H9 (cell line): ENCODE results near the gene ANKRD27. TPM values are rescaled to one million over a fixed set of nuclear protein-coding genes. Genes with fewer than 3 reads are reported as not detected.

Experiments
- DNase-seq: peaks from one replicate; pipeline ENCODE4 v3.0.0-alpha.2; 2017
- H2AFZ ChIP-seq: one replicate; pipeline ENCODE4 v1.6.1; 2013; ENCODE audit warnings: mild to moderate bottlenecking, low read length, control low read depth, moderate library complexity
- H2AK5ac ChIP-seq: 2 replicates; pipeline ENCODE4 v1.6.1; 2013; ENCODE audit warnings: low read length, control low read depth, mixed read lengths; ENCODE audit not compliant: insufficient read length
- H2BK120ac ChIP-seq: one replicate; pipeline ENCODE4 v1.6.1; 2013; ENCODE audit warnings: low read depth, mild to moderate bottlenecking, low read length, control low read depth, inconsistent platforms; ENCODE audit not compliant: poor library complexity, severe bottlenecking
- H2BK12ac ChIP-seq: 2 replicates; pipeline ENCODE4 v1.6.1; 2013; ENCODE audit warnings: low read length, control low read depth, mixed read lengths, low read depth; ENCODE audit not compliant: insufficient read length
- H2BK15ac ChIP-seq: 2 replicates; pipeline ENCODE4 v1.6.1; 2013; ENCODE audit warnings: low read depth, low read length, control low read depth
- H2BK20ac ChIP-seq: one replicate; pipeline ENCODE4 v1.6.1; 2013; ENCODE audit warnings: low read depth, mild to moderate bottlenecking, low read length, control low read depth, inconsistent platforms; ENCODE audit not compliant: poor library complexity, severe bottlenecking
- H2BK5ac ChIP-seq: 2 replicates; pipeline ENCODE4 v1.6.1; 2013; ENCODE audit warnings: low read length, control low read depth, mixed read lengths; ENCODE audit not compliant: insufficient read length
- H3K14ac ChIP-seq: 2 replicates; pipeline ENCODE4 v1.6.1; 2013; ENCODE audit warnings: low read length, control low read depth; ENCODE audit not compliant: insufficient read depth
- H3K18ac ChIP-seq: 2 replicates; pipeline ENCODE4 v1.6.1; 2013; ENCODE audit warnings: low read depth, mild to moderate bottlenecking, mixed read lengths, low read length, control low read depth; ENCODE audit not compliant: insufficient read length
- H3K23ac ChIP-seq: 2 replicates; pipeline ENCODE4 v1.6.1; 2013; ENCODE audit warnings: low read length, control low read depth, mixed read lengths, low read depth; ENCODE audit not compliant: insufficient read length
- H3K23me2 ChIP-seq: 2 replicates; pipeline ENCODE4 v1.6.1; 2013; ENCODE audit warnings: low read depth, mild to moderate bottlenecking, mixed read lengths, low read length, control low read depth; ENCODE audit not compliant: insufficient read length, poor library complexity, severe bottlenecking
- H3K27ac ChIP-seq: 2 replicates; pipeline ENCODE4 v1.5.1; 2013; ENCODE audit warnings: low read length, control low read depth, mixed read lengths, low read depth; ENCODE audit not compliant: insufficient read length
- H3K27me3 ChIP-seq: 2 replicates; pipeline ENCODE4 v1.6.1; 2013; ENCODE audit warnings: low read length, control low read depth, inconsistent platforms; ENCODE audit not compliant: insufficient read depth
- H3K4ac ChIP-seq: 2 replicates; pipeline ENCODE4 v1.6.1; 2013; ENCODE audit warnings: low read depth, mild to moderate bottlenecking, control low read depth, inconsistent platforms, low read length, moderate library complexity
- H3K4me1 ChIP-seq: 2 replicates; pipeline ENCODE4 v1.6.1; 2013; ENCODE audit warnings: low read length, control low read depth, inconsistent platforms; ENCODE audit not compliant: insufficient read depth
- H3K4me2 ChIP-seq: 2 replicates; pipeline ENCODE4 v1.6.1; 2013; ENCODE audit warnings: low read length, control low read depth, mixed read lengths; ENCODE audit not compliant: insufficient read length, insufficient read depth
- H3K56ac ChIP-seq: 2 replicates; pipeline ENCODE4 v1.6.1; 2013; ENCODE audit warnings: low read depth, mild to moderate bottlenecking, mixed read lengths, low read length, control low read depth; ENCODE audit not compliant: insufficient read length
- H3K79me1 ChIP-seq: 2 replicates; pipeline ENCODE4 v1.6.1; 2013; ENCODE audit warnings: low read depth, mild to moderate bottlenecking, moderate library complexity, low read length, control low read depth, inconsistent platforms; ENCODE audit not compliant: insufficient read depth, poor library complexity, severe bottlenecking
- H3K79me2 ChIP-seq: 2 replicates; pipeline ENCODE4 v1.6.1; 2013; ENCODE audit warnings: low read length, control low read depth, inconsistent platforms; ENCODE audit not compliant: insufficient read depth
- H3K9ac ChIP-seq: 2 replicates; pipeline ENCODE4 v1.6.1; 2013; ENCODE audit warnings: low read length, control low read depth, mixed read lengths; ENCODE audit not compliant: insufficient read length; ENCODE audit errors: extremely low read depth
- H3K9me3 ChIP-seq: one replicate; pipeline ENCODE4 v1.6.1; 2013; ENCODE audit warnings: low read depth, low read length, inconsistent platforms; ENCODE audit not compliant: control insufficient read depth
- H3T11ph ChIP-seq: one replicate; pipeline ENCODE4 v1.6.1; 2013; ENCODE audit warnings: mild to moderate bottlenecking, low read length, control low read depth, inconsistent platforms
- H4K20me1 ChIP-seq: one replicate; pipeline ENCODE4 v1.6.1; 2013; ENCODE audit not compliant: control insufficient read depth, insufficient read length, insufficient read depth
- H4K5ac ChIP-seq: 2 replicates; pipeline ENCODE4 v1.6.1; 2013; ENCODE audit warnings: low read depth, mild to moderate bottlenecking, mixed read lengths, low read length, control low read depth; ENCODE audit not compliant: insufficient read length
- H4K8ac ChIP-seq: replicated peaks from 2 replicates; pipeline ENCODE4 v1.6.1; 2013; ENCODE audit warnings: low read length, control low read depth, mixed read lengths, low read depth; ENCODE audit not compliant: insufficient read length
- H4K91ac ChIP-seq: 2 replicates; pipeline ENCODE4 v1.6.1; 2013; ENCODE audit warnings: low read depth, mild to moderate bottlenecking, moderate library complexity, mixed read lengths, low read length, control low read depth; ENCODE audit not compliant: insufficient read length
- H3K27ac Mint-ChIP-seq, 3 experiments: 2 replicates in 2 of 3; 3 replicates in 1 of 3; pipeline ENCODE4 v1.8.0; 2020 to 2021; ENCODE audit warnings: mixed read lengths in 3 of 3, mild to moderate bottlenecking in 1 of 3, moderate library complexity in 1 of 3
- H3K27me3 Mint-ChIP-seq: 2 replicates; pipeline ENCODE4 v1.8.0; 2021; ENCODE audit warnings: low read depth, mild to moderate bottlenecking, moderate library complexity, mixed read lengths
- H3K36me3 Mint-ChIP-seq, 3 experiments: 2 replicates in 2 of 3; 3 replicates in 1 of 3; pipeline ENCODE4 v1.8.0; 2020 to 2021; ENCODE audit warnings: low read depth in 3 of 3, mixed read lengths in 3 of 3; ENCODE audit not compliant: insufficient read depth in 1 of 3
- H3K4me1 Mint-ChIP-seq, 2 experiments: 2 replicates each; pipeline ENCODE4 v1.8.0; 2020; ENCODE audit warnings: mixed read lengths in 2 of 2
- H3K4me3 Mint-ChIP-seq, 2 experiments: 2 replicates in 1 of 2; 3 replicates in 1 of 2; pipeline ENCODE4 v1.8.0; 2020 to 2021; ENCODE audit warnings: mild to moderate bottlenecking in 2 of 2, mixed read lengths in 2 of 2, moderate library complexity in 1 of 2
- H3K9me3 Mint-ChIP-seq, 2 experiments: 2 replicates in 1 of 2; 3 replicates in 1 of 2; pipeline ENCODE4 v1.8.0; 2020; ENCODE audit warnings: mild to moderate bottlenecking in 2 of 2, mixed read lengths in 2 of 2, moderate library complexity in 1 of 2
- CTCF ChIP-seq: fragments of 200-600 bp; sonication (generic); conservative IDR thresholded peaks from 3 replicates; pipeline ENCODE4 v1.8.0; 2021; ENCODE audit warnings: antibody characterized with exemption, mild to moderate bottlenecking
- WGBS: extraction: QIAGEN DNeasy Blood & Tissue Kit; methylation state at CpG from one replicate; pipeline ENCODE4 v1.1.7; 2013; ENCODE audit warnings: missing lambda C conversion rate, low lambda C conversion rate, mixed read lengths; ENCODE audit not compliant: insufficient read length; ENCODE audit errors: extremely low coverage; 5-methylcytosine and 5-hydroxymethylcytosine counted together
- total RNA-seq: library from RNA; stranded (reverse); gene quantifications from 2 replicates; pipeline ENCODE4 v1.2.1, GENCODE V29; 2021

Gene ANKRD27
- total RNA-seq, 1 experiment from 2014 or later = 40.7 TPM

- Histone ChIP-seq H3K9me3 (no peaks in the 10 kb centered on the region), H2BK12ac (no peak overlapping the region), H3K56ac (no peak overlapping the region), H3K4ac (no peak overlapping the region), H3K9ac (no peak overlapping the region), H2BK5ac (no peak overlapping the region), H4K8ac (no peak overlapping the region), H2BK120ac (no peak overlapping the region), H3K4me2 (no peak overlapping the region), H3K27me3 (no peaks in the 10 kb centered on the region), H2AK5ac (no peak overlapping the region), H3K79me1 (no peaks in the 10 kb centered on the region), H3K14ac (no peak overlapping the region; the same call in 1 of the 2 replicates), H3K23me2 (no peaks in the 10 kb centered on the region), H3K27ac (no peak overlapping the region), H2BK15ac (no peak overlapping the region), H2AFZ (no peak overlapping the region), H3K18ac (no peak overlapping the region), H4K20me1 (no peaks in the 10 kb centered on the region), H4K91ac (no peak overlapping the region), H3T11ph (no peak overlapping the region), H3K79me2 (no peaks in the 10 kb centered on the region), H3K4me1 (no peaks in the 10 kb centered on the region), H4K5ac (no peak overlapping the region), H2BK20ac (no peak overlapping the region), H3K23ac (no peak overlapping the region)
- DNase-seq = no peak
- Mint-ChIP-seq H3K27ac (no peak overlapping the region), H3K4me3 (no peak overlapping the region), H3K9me3 (no peaks in the 10 kb centered on the region), H3K4me1 (no peaks in the 10 kb centered on the region), H3K27me3 (no peaks in the 10 kb centered on the region), H3K36me3 (peaks cover 23 to 65% (median 53%) of the 10 kb centered on the region in 3 experiments; a peak in 6 of 7 replicates)
- no CpG with 5 or more reads among the region's 20 CpGs for WGBS
- no peak for TF ChIP-seq CTCF
Observed at GRCh38 chr19:32607479-32607878, 67.5 kb downstream of the ANKRD27 start.
